ENCODE results near the gene XBP1. TPM values are rescaled to one million over a fixed set of nuclear protein-coding genes. Genes with fewer than 3 reads are reported as not detected.
"Not testable (repeated sequence)": the region's sequence is repeated elsewhere in the genome, so short reads cannot be mapped to it uniquely, and the experiment has no call there.

XBP1 gene
- total and polyA plus RNA-seq, 5 donors = 53.0 to 140 (median 83.9) TPM

DNA sequence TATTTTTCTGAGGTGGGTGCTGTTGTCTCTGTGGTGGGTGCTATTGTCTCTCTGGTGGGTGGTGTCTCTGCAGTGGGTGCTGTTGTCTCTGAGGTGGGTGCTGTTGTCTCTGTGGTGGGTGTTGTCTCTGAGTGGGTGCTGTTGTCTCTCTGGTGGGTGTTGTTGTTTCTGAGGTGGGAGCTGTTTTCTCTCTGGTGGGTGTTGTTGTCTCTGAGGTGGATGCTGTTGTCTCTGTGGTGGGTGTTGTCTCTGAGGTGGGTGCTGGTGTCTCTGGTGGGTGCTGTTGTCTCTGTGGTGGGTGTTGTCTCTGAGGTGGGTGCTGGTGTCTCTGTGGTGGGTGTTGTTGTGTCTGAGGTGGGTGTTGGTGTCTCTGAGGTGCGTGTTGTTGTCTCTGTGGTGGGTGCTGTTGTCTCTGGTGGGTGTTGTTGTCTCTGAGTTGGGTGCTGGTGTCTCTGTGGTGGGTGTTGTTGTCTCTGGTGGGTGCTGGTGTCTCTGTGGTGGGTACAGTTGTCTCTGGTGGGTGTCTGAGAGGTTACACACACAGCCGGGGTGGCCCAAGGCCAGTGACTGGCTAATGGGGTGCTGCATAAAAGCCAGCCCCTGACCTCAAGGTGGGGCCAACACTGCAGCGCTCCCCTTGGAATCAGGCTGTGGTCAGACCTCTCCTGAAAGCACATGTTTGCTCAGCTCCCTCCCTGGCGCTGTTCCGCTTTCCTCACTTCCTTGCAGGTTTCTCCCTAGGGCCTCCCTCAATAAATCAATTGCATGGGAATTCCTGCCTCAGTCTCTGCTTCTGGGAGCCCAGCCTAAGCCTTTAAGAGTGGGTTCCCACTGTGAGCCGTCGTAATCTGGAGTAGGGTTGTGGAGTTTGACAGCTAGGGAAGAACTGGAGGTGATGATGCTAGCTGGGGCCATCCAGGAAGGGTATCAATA lies 31.0 kb upstream of the XBP1 start:
- Histone ChIP-seq H3K4me3 (ENCODE audit: low read length) (no peak overlapping the region), H3K9me3 (ENCODE audit: control insufficient read depth, low read length) (no peaks in the 10 kb centered on the region), H3K4me1 (ENCODE audit: control insufficient read depth, insufficient read depth, low read length) (no peaks in the 10 kb centered on the region), H3K27ac (ENCODE audit: low read length) (no peak overlapping the region), H3K27me3 (ENCODE audit: control insufficient read depth, insufficient read depth) (no peaks in the 10 kb centered on the region)
- no peak for ATAC-seq
- WGBS = 87% methylated on average over 7 of the region's 7 CpGs
- intact Hi-C loops (cut with DNase I) = loop anchor here in 2 of 4 donors (5.0 to 10.0 kb wide), 2 partner anchors 229 to 777 kb away; no protein-coding TSS in a partner anchor
- DNase-seq = no peak

DNA sequence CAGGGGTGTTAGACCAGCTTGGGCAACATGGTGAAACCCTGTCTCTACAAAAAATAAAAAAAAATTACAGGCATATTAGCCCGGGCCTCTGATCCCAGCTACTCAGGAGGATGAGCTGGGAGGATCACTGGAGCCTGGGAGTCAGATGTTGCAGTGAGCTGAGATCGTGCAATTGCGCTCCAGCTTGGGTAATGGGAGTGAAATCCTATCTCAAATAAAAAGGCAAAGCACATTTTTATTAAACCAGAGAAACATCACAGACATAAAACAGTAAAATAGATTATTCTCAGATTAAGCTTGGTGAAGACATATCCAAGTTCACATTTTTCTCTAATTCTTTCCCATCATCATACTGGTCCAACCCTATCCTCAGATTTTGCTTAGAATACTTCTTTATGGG lies 30.1 kb upstream of the XBP1 start:
- 91% methylated on average over 3 of the region's 3 CpGs for WGBS
- no peaks in the 10 kb centered on the region for H3K9me3 ChIP-seq (ENCODE audit: control insufficient read depth, low read length)
- no peak overlapping the region for H3K27ac ChIP-seq (ENCODE audit: low read length)
- no peak for ATAC-seq
- H3K27me3 ChIP-seq (ENCODE audit: control insufficient read depth, insufficient read depth) = no peaks in the 10 kb centered on the region
- H3K4me1 ChIP-seq (ENCODE audit: control insufficient read depth, insufficient read depth, low read length) = no peaks in the 10 kb centered on the region
- H3K4me3 ChIP-seq (ENCODE audit: low read length) = no peak overlapping the region
- intact Hi-C loops (cut with DNase I) = loop anchor here in 2 of 4 donors (5.0 to 10.0 kb wide), 2 partner anchors 228 to 776 kb away; no protein-coding TSS in a partner anchor
- no peak for DNase-seq

DNA sequence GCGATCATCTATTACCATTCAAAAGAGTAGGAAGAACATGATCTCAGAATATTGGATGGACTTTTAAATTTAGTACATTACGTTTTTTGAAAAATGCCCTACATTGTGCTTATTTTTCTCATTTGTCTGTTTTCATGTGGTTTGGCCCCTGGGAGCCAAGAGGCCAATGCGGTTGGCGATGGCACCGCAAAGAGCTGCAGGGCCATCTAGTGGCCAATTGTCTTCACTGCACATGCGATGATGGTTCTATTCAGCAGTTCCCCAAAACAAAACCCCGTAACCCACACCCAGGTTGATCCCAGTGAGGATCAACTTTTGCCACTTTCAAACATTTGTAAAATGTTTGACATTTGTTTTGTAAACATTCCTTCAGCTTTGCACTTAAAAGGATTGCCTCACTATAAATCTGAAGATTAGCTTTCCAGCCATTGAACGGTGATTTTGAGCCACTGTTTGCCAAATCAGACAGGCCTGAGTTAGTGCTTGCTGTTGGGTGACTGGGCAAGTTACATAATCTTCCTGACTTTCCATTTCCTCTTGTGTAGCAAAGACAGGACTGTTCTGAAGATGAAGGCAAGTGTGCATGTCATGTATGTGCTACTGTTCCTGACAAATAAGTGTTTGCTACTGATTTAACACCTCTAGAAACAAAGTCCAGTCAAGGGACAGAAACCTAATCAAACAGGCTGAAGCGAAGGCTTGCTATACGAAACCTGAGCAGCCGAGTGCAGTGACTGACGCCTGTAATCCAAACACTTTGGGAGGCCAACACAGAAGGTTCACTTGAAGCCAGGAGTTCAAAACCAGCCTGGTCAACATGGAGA lies 29.2 kb upstream of the XBP1 start:
- DNase-seq = peak; percentile 70 to 89 (median 87)
- H3K27ac ChIP-seq (ENCODE audit: low read length) = no peak overlapping the region
- intact Hi-C loops (cut with DNase I) = loop anchor here (5.0 to 10.0 kb wide), 3 partner anchors 225 to 775 kb away; no protein-coding TSS in a partner anchor
- H3K9me3 ChIP-seq (ENCODE audit: control insufficient read depth, low read length) = no peaks in the 10 kb centered on the region
- H3K4me1 ChIP-seq (ENCODE audit: control insufficient read depth, insufficient read depth, low read length) = no peaks in the 10 kb centered on the region
- ATAC-seq = peak; percentile 88 to 89
- WGBS = 44% methylated on average over 12 of the region's 12 CpGs
- H3K27me3 ChIP-seq (ENCODE audit: control insufficient read depth, insufficient read depth) = no peaks in the 10 kb centered on the region
- no peak overlapping the region for H3K4me3 ChIP-seq (ENCODE audit: low read length)

DNA sequence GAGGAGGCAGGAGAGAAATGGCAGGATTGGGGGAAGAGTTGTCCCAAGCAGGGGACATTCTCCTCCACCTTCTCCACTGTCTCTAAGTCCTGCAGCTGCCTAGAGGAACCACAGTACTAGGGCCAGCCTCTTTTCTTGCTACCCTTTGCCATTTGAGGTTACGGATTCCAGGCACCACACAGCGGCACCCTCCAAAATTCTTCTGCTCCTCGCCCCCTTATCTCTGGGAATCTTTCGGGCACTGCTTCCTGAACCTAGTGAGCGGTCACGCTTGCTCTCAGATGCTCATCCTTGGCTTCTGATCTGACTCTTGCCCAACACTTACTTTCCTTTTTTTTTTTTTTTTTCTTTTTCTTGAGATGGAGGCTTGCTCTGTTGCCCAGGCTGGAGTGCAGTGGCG lies 26.6 kb upstream of the XBP1 start:
- no peaks in the 10 kb centered on the region for H3K27me3 ChIP-seq (ENCODE audit: control insufficient read depth, insufficient read depth)
- 93% methylated on average over 7 of the region's 7 CpGs for WGBS
- H3K27ac ChIP-seq (ENCODE audit: low read length) = no peak overlapping the region
- no peaks in the 10 kb centered on the region for H3K9me3 ChIP-seq (ENCODE audit: control insufficient read depth, low read length)
- no peak for ATAC-seq
- DNase-seq = no peak
- H3K4me3 ChIP-seq (ENCODE audit: low read length) = no peak overlapping the region
- H3K4me1 ChIP-seq (ENCODE audit: control insufficient read depth, insufficient read depth, low read length) = no peaks in the 10 kb centered on the region
- intact Hi-C loops (cut with DNase I) = loop anchor here in 3 of 4 donors (5.0 to 10.0 kb wide), 2 partner anchors 222 to 225 kb away; no protein-coding TSS in a partner anchor

DNA sequence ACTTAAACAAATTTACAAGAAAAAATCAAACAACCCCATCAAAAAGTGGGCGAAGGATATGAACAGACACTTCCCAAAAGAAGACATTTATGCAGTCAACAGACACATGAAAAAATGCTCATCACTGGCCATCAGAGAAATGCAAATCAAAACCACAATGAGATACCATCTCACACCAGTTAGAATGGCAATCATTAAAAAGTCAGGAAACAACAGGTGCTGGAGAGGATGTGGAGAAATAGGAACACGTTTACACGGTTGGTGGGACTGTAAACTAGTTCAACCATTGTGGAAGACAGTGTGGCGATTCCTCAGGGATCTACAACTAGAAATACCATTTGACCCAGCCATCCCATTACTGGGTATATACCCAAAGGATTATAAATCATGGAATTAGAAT lies 26.1 kb upstream of the XBP1 start:
- ATAC-seq; H3K4me3 ChIP-seq (ENCODE audit: low read length); H3K27me3 ChIP-seq (ENCODE audit: control insufficient read depth, insufficient read depth); H3K27ac ChIP-seq (ENCODE audit: low read length); DNase-seq; H3K4me1 ChIP-seq (ENCODE audit: control insufficient read depth, insufficient read depth, low read length); H3K9me3 ChIP-seq (ENCODE audit: control insufficient read depth, low read length): not testable (repeated sequence)
- 70% methylated on average over 4 of the region's 4 CpGs for WGBS
- intact Hi-C loops (cut with DNase I) = loop anchor here in 3 of 4 donors (5.0 to 10.0 kb wide), 2 partner anchors 222 to 224 kb away; no protein-coding TSS in a partner anchor

DNA sequence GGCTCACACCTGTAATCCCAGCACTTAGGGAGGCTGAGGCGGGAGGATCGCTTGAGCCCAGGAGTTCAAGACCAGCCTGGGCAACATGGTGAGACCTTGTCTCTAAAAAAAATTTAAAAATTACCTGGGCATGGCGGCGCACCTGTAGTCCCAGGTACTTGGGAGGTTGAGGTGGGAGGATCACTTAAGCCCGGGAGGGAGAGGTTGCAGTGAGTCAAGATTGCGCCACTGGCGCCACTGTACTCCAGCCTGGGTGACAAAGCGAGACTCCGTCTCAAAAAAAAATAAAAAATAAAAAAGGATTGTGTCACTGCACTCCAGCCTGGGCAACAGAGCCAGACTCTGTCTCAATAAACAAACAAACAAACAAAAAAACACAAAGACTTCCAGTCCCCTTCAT lies 24.1 kb upstream of the XBP1 start:
- intact Hi-C loops (cut with DNase I) = loop anchor here in 1 of 4 donors (10.0 kb wide), 1 partner anchor 220 kb away; no protein-coding TSS in a partner anchor
- not testable (repeated sequence) for H3K9me3 ChIP-seq (ENCODE audit: control insufficient read depth, low read length); H3K27me3 ChIP-seq (ENCODE audit: control insufficient read depth, insufficient read depth); H3K4me3 ChIP-seq (ENCODE audit: low read length); ATAC-seq; H3K4me1 ChIP-seq (ENCODE audit: control insufficient read depth, insufficient read depth, low read length); H3K27ac ChIP-seq (ENCODE audit: low read length); DNase-seq
- WGBS = 96% methylated on average over 9 of the region's 9 CpGs

DNA sequence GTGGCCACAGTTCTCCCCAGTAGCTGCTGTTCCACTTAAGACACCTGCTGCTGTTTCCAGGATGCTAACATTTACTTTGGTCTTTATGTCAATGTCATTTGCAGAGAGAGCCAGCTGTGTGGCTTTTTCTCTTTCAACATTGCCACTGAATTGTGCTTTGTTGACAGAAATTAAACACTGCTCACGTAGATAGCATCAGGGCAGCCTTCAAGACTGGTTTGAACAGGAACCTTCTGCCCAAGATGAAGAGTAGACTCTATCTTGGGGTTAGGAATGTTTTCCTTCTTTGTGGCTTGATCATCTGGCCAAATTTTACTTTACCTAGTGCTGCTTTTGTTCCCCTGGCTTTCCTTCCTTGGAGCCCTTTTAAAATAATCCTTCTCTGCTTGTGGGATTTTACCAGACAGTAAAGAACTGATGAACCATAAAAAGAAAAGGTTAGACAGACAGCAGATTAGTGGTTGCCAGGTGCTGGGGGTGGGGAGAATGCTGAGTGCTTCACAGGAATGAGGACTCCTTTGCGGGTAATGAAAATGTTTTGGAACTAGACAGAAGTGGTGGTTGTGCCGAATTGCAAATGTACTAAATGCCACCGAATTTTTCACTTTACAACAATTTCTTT lies 22.7 kb upstream of the XBP1 start:
- WGBS = 89% methylated on average over 4 of the region's 4 CpGs
- Histone ChIP-seq H3K27ac (ENCODE audit: low read length) (no peak overlapping the region), H3K4me1 (ENCODE audit: control insufficient read depth, insufficient read depth, low read length) (peaks cover 6% of the 10 kb centered on the region), H3K27me3 (ENCODE audit: control insufficient read depth, insufficient read depth) (no peaks in the 10 kb centered on the region), H3K4me3 (ENCODE audit: low read length) (no peak overlapping the region), H3K9me3 (ENCODE audit: control insufficient read depth, low read length) (no peaks in the 10 kb centered on the region)
- ATAC-seq (no peak), DNase-seq (no peak)
- intact Hi-C loops (cut with DNase I) = loop anchor here in 1 of 4 donors (10.0 kb wide), 1 partner anchor 218 kb away; no protein-coding TSS in a partner anchor

DNA sequence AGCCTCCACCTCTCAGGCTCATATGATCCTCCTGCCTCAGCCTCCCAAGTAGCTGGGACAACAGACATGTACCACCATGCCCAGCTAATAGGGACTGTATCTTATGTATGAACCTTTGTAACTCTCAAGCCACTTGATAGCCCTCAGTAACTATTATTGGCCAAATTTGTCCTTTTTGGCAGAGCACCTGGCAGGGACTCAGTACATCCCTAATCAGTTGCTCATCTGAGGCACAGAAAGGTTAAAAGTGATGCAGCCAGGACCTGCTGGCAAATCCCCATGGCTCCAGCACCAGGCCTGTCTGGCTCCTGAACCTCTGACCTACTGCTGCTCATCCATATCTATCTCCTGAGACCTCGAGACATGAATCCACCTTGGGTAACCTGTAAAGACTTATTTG lies 21.1 kb upstream of the XBP1 start:
- ATAC-seq (no peak), DNase-seq (no peak)
- H3K27ac ChIP-seq (ENCODE audit: low read length) = no peak overlapping the region
- no peak overlapping the region for H3K4me3 ChIP-seq (ENCODE audit: low read length)
- intact Hi-C loops (cut with DNase I) = loop anchor here in 1 of 4 donors (10.0 kb wide), 1 partner anchor 217 kb away; no protein-coding TSS in a partner anchor
- no peaks in the 10 kb centered on the region for H3K27me3 ChIP-seq (ENCODE audit: control insufficient read depth, insufficient read depth)
- H3K4me1 ChIP-seq (ENCODE audit: control insufficient read depth, insufficient read depth, low read length) = peaks cover 6% of the 10 kb centered on the region
- WGBS = 96% methylated on average over 1 of the region's 1 CpG
- no peaks in the 10 kb centered on the region for H3K9me3 ChIP-seq (ENCODE audit: control insufficient read depth, low read length)

DNA sequence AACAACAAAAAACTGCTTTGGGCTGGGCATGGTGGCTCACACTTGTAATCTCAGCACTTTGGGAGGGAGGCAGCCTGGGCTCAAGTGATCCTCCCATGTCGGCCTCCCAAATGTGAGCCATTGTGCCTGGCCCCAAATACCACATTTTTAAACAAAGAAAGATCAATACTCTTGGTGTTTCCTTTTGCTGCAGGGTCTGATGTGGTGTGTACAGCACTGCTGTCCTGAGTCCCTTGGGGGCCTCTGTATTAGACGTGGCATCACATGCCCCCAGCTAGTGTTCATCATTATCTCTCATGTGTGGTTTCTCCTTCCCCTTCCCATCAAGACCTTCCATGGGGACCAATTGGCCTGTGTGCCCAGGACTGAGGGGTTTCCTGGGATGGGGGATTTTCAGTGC lies 20.5 kb upstream of the XBP1 start:
- WGBS = 84% methylated on average over 2 of the region's 2 CpGs
- Histone ChIP-seq H3K27ac (ENCODE audit: low read length) (no peak overlapping the region), H3K27me3 (ENCODE audit: control insufficient read depth, insufficient read depth) (no peaks in the 10 kb centered on the region), H3K4me3 (ENCODE audit: low read length) (no peak overlapping the region), H3K4me1 (ENCODE audit: control insufficient read depth, insufficient read depth, low read length) (peaks cover 6% of the 10 kb centered on the region), H3K9me3 (ENCODE audit: control insufficient read depth, low read length) (no peaks in the 10 kb centered on the region)
- ATAC-seq (no peak), DNase-seq (no peak)
- intact Hi-C loops (cut with DNase I) = loop anchor here in 1 of 4 donors (10.0 kb wide), 1 partner anchor 216 kb away; no protein-coding TSS in a partner anchor
